ENCODE data around the gene CDK14.

Gene CDK14

DNA sequence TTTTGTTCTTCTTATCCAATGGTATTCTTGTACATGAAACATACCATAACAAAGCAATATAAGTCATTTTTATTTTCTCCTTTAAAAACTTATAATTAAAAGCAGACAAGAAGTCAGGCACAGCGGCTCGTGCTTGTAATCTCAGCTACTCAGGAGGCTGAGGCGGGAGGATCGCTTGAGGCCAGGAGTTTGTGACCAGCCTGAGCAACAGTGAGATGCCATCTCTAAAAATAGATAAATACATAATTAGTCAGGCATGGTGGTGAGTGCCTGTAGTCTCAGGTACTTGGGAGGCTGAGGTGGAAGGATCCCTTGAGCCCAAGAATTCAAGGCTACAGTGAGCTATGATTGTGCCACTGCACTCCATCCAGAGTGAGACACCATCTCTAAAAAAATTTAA lies 473.0 kb downstream of the CDK14 start:
- DNase-seq = no peak

DNA sequence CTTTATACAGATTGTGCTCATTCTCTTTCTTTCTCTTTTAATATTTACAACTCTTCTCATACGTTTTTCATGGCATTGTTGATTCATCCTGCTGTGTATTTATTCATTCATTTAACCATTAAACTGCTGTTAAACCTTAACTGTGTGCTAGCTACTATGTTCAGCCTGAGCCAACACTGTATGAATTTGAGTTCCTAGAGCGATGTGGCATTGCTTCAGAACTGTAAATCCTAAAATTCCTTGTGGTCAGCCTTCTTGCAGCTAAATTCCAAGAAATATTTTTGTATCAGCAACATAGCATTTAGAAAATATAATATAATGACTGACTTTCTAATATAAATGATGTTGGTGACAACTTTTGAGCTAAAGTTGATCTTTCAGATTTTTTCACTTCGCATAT lies 483.4 kb downstream of the CDK14 start:
- no peak for DNase-seq

DNA sequence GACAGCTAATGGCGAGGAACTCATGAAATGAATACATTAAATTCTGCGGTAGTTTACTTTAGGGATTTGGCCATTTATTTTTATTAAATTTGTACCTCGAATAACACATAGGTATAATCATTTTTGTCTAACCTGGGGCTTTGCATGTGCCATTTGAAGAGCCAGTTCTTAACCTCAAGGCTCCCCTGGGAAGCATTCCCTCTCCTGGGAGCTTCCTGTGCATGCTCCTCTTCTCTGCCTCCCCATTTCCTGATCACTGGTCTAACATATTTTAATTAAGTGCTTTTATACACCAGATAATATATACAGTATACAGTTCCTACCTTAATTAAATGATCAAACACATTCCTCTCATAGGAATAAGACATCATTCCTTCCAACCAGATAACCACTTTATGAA lies 484.2 kb downstream of the CDK14 start:
- no peak for DNase-seq

DNA sequence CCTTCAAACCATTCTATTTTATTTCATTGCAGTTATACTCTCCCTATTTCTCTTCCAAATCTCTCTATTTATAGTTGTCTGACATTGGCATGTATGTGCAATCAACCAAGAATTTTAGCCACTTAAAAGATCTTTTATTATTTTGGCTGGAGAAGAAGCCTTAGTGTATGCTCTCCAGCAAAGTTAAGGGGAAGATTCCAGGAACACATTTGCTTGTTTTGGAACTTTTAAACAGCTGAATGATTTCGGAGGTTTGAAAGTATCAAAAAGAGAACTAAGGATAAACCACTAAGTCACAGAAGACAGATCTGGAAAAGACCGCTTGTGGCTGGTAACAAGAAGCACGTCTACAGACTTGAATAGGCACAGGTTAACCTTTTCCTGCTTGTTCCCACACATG lies 485.9 kb downstream of the CDK14 start:
- no peak for DNase-seq

DNA sequence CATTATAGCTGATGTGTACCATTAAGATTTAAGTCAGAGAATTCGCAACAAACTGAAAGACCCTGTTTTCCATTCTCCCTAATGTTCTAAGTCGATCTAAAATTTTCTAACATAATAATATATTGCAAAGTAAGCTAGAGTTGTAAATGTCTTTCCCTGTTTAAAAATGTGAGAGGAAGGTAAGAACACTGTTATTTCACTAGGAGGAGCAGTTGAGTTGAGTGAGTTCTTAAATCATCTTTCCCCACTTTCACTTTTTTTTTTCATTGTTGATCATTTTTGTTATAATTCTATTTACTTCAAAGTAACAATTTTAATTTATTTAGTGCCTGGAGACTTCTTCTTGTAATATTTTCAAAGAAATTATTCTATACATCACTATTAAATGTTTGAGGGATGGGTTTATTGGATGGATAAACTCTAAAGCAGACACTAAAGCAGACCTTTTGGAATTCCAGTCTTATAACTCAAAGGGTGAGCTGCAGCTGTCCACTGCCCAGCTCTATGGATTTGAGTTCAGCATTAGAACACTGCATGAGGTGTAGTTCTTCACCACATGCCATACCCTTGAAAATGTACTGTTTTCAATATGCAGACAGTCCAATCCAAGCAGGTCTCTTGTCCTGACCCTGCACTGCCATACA lies 486.9 kb downstream of the CDK14 start:
- no peak for DNase-seq

DNA sequence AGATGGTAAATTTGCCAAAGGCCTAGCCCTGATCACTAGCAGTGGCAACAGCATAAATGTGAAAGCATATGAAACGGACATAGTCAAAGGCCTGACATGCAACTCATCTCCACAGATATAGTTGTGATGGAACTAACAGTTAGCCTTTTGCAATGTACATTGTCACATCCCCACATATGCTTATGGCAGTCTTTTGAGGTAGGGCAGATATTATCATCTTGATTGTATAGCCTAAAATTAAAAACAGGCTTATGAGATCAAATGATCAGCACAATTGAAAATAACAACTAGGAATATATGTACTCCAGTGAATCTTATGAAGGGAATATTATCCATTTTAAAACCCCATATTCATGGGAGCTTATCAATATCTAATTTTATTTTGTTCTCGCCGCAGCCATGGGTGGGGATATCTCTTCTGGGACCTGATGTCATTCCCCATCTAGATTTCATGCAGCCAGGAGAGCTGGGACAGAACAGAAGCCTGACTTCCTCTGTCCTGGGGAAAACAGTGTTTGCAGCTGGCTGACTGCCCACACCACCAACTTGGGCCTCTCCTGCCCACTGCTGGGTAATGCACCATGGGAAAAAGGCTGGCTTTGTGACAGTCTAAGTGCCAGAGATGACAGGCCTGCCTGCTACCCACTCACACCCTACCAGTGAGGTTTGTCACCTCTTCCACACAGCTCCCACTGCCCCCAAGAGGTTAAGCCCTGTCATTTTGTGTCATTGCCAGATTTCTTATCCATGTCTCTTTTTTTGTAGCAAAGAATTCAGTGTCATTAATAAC lies 487.9 kb downstream of the CDK14 start:
- DNase-seq = no peak

DNA sequence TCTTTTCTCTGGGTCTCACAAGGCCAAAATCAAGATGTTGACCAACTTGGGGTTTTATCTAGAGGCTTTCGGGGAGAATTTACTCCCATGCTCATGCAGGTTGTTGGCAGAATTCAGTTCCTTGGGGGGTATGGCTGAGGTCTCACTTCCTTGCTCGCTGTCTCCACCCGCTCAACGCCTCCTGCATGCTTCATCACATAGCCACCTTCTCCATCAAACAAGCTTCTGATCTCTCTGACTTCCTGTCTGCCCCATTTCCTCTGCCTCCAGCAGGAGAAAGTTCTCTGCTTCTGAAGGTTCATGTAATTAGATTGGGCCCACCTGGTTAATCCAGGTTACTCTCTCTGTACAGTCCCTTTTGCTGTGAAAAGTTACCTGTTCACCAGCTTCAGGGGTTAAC lies 489.1 kb downstream of the CDK14 start:
- no peak for DNase-seq

DNA sequence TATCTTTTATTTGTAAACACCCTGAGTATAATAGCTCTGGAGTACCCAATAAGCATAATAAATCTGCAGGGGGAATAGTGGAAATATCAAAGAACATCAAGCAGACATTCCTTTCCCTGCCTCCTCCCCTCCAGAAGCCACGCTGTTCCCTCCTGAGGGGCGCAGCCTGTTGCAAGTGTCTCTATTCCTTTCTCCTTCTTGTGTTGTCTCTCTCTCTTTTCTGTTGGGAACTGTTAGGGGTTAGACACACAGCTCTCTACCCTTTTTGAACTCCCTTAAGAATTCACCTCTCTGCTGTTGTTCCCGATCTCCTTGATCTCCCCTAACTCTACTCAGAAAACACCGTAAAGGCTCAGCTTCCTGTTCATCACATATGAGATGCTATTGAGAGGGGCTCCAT lies 490.1 kb downstream of the CDK14 start:
- no peak for DNase-seq

DNA sequence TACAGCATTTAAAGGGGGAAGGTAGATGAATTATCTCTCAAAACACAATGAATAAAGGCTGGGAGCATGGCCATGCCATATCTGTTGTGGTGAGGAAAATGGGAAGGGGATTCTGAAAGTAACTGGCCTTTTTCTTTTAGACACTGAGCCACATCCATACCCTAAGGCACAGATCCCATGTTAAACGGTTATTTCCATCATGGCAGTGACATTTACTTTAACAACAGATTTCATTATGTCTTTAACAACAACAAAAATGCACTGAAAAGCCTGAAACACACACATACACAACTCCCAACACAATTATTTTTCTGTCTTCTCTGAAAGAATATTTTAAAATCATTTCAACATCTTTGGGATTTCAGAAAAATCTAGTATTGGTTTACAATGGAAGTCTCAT lies 492.0 kb downstream of the CDK14 start:
- no peak for DNase-seq

DNA sequence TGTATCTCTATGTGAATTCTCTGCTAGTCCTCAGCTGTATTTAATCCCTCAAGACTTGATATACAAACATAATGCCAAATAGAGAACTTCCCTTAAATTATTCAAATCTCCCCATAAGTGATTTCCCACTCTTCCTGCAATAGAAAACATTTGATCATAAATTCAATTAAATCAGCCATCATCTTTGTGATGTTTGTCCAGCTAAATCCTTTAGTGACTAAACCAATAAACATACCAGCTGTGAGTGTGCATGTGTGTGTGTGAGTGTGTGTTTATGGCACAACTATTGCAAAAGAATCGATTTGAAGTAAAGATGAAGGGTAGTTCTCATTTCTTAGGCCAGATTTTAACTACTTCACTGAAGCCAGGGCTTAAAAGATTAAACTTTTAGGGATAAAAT lies 492.6 kb downstream of the CDK14 start:
- no peak for DNase-seq

DNA sequence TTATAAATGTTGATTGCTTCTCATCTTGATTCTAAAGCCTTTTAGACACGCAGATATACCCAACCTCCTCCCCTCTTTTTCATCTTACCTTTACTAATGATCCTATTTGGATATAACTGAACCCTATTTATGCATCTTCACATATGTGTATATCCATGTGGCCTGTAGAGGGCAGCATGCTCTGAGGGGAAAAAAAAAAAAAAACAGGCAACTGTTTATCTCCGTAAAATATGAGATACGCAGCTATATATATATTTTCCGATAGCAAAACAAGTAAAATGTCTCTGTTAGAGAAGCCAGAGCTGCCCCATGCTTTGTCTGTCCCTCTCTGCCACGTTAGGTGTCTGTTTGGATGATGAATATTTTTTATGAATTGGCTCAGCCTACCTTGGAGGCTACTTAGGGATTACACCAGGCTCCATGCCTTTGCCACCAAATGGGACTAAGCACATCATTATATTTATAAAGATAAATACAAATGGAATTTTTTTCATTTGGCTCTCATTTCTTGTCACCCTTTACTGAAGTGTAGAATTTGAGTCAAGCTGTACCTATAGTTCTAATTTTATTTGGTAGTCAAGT lies 493.4 kb downstream of the CDK14 start:
- no peak for DNase-seq

DNA sequence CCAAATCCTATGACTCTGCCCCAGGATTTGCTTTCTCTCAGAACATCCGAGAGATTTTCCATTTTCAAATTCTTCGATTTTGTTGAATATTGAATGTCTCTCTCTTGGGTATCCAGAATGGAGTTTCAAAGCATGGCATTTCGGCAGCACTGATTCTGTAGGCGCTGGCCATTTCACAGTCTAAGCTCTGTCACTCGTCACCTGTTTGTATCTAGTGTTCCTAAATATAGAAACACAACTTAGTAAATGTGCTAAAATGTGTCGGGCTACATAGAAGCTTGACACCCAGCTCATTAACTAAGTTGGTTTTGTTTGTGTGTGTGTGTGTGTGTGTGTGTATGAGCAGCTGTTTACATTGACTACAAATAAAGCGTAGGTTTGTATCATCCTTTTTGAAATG lies 494.6 kb downstream of the CDK14 start:
- DNase-seq = no peak

DNA sequence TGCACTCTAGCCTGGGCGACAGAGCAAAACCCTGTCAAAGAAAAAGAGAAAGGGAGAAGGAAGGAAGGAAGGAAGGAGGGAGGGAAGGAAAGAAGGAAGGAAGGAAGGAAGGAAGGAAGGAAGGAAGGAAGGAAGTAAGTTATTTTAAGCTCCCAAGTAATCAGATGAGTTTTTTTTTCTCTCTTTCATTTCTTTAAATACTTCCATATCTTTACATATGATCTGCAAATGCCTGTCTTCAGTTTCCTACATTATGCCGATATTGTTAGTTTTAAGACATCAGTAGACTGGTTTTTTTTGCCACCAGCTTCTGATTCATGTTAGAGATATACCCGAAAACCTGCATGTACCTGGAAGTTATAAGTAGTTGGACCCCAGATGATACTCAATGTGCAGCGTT lies 495.5 kb downstream of the CDK14 start:
- DNase-seq = no peak

DNA sequence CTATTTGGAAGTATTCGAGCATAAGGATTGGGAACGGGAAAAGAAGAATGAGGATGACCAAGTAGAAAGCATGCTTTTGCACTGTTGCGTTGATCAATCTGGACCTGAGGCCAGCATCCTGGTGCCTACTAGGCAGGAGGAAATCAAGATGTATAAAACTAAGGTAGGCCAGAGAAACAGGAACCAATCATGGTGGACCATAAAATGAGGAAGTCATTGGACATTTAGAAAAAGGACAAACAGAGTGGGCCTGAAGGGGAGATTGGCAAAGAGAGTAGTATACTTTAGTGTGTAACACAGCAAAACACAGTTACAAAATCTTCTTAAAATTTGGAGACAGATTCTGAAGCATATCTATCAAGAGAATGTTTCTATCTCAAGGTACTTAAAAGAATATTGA lies 497.1 kb downstream of the CDK14 start:
- DNase-seq = no peak

DNA sequence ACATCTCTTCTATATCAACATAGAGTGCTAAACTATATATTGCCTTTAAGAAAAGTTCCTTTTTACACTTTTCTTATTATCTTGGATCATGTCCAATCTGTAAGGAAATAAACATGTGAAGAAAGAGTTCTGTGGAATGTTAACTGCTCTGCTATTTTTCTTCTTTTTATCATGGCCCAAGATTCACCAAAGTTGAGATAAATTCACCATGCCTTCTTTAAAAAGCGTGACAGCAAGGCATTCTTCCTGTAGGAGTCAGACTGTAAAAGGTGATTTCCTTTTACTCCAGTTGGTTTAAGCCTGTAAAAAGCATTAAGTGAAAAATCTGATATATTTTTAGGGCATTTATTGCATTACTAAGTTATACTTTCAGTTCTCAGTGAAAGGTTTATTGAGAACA lies 502.4 kb downstream of the CDK14 start:
- no peak for DNase-seq

DNA sequence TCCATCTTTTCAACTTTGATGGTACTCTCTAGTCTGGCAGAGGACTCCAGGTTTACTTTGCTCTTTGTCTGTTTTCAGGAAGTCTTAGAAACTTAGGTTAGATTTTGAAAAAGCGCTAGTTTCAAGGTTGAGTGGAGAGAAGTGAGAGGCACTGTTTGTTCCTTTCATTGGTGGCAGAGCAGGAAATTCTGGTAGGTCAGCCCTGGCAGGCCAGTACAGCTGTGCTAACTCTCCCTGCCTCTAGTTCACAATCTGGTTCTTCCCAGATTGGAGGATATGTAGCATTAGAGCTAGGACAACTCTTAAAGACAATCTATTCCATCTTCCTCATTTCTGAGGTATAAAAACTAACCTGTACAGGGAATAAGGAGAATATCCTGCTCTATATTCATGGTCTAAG lies 507.2 kb downstream of the CDK14 start:
- no peak for DNase-seq

DNA sequence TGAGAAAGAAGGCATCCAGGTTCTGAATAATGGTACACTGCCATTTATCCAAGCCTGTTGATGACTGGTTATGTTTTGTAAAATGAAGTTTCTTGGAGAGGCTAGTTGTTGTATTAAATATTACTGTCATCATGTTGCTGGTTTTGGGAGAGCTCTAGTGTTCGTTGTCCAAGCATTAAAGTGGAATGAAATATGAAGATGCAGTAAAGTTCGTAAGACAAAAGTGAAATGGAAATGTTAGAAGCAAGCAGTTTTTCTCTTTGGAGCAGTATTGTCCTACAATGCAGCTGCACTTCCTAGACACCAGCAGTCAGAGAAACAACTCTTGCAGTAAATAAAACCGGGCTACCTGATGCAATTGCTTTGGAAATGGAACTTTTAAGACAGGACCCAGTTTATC lies 511.3 kb downstream of the CDK14 start:
- no peak for DNase-seq

DNA sequence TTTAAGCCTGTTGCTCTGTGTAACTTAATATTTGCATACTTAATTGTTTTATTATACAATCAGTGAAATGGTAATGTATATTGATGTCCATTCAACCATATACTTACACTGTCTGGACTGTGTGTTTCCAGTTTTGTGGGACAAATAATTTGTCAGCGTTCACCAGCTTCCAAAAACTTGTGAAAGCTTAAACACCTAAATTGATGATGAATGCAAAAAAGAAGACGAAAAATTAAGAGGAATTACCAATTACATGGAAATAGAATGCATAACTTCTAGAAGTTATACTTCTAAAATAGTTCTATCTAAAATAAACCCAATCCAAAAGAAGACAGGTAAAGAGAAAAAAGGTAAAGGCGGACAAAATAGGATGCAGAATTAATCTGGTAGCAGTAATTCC lies 513.1 kb downstream of the CDK14 start:
- DNase-seq = no peak

DNA sequence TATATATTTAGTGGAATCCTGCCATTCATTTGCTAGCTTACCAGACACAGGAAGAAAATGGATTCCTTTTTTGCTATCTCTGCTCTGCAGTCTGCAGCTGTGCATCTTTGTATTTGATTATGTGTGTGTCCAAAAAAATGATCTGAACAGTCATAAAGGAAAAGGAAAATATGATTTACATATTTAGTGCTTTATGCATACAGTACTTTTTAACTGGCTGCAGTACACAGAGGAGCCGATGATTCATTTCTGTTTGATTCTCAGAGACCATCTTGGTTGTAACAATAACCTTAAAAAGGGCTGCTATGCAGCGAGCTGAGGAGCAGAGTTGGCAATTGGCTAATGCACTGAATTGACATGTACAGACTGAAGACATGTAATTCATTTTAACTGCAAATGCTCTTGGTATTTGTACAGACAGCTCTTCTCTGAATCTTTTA lies 516.8 kb downstream of the CDK14 start:
- no peak for DNase-seq

DNA sequence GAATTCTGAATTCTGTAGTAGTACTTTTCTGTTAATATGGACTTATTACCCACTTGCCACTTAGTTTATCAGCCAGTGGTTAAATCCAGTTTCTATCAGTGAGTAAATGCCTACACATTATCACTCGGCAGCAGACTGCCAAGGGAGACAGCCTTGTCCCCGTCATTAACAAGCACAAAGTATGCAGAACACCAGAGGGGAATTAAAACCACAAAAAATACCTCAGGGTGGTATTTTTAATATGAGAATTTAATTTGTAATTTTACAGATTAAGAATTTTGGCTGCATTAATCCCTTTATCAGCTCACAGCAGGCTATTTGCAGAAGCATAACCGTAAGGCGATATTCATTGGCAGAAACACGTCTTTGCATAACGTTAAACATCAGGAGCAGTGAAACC lies 518.1 kb downstream of the CDK14 start:
- no peak for DNase-seq

DNA sequence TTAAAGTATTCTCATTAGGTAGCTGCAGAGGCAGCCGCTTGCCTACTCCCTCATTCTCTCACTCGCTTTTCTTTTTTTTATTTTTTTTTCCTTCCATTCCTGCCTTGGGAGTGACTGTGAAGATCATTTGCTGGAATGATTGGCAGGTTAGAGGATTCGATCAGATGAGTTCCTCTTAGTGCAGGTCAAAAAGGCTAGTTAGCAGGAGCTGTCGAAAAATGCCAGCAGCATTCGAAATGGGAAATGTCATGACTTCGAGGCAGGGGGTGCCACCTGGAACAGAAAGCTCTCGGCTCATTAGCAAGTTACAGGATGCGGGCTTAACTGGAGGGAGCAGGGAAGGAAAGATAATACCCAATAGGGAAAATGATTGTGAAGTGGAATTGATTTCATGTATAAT lies 530.6 kb downstream of the CDK14 start:
- DNase-seq = no peak

DNA sequence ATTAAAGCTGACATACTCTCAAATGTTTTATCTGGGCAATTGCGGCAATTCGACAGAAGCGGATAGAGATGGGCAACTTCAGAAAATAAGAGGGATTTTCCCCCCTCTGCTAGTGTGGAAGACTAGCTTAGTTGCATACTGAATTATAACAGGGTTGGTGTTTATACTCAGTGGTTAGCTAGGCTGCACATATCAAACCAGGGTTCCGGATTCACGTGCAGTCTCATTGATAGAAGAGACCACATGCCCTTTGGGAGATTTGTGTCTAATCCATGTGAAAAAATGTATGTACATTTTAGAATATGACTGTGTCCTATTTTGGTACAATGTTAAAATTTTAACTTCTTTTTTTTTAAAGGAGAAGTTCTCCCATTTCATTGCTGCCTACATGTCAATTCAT lies 531.2 kb downstream of the CDK14 start:
- no peak for DNase-seq

DNA sequence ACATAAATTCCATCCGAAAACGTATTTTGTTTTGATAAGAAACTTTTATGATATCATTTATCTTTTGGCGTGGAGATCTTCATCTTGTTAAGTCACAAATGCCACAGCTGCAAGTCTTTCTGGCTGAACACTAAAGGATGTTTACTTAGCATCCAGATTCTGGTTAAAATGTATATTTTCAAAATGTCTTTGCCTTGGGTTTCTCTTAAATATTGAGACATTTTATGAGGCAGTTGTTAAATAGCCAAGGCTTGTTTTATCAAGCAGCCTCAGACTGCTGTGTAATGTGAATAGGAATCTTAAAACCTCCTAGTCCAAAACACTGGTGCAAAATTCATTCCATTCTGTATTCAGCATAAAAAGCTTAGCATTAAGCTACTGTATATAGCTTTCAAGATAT lies 531.8 kb downstream of the CDK14 start:
- no peak for DNase-seq

DNA sequence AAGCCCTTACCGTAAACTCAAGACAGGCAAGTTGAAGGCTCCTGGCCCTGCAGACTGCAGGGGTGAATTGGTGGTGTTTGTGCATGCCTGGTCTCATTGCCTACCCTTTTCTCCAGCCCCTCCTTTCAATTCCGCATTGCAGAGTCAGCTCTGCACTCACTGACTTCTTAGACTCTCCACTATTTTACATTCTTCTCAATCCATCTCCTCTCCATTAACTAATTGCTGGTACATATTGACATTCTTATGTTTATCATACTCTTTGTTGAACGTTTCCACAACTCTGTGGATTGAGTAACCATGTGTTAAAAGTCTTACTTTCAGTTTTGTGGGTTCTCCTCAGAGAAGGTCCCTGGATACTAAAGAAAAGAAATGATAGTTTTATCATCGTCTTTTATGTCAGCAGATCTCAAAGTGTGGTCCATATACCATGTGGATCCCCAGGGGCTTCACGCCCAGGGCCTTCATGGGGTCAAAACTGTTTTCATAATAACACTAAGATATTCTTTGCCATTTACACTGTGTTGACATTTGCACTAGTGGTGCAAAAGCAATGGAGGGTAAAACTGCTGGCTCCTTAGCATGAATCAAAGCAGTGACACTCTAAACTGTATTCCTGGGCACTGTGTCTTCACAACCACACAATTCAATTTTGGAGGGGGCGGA lies 532.7 kb downstream of the CDK14 start:
- DNase-seq = no peak

All from NCI-H1417 treated with DMSO at 0.1 percent for 48 hours (cell line).